ENCODE data around the gene MYADML2.
A peak's percentile ranks its signal among the peaks of the same experiment; 100 is the strongest.
"Not testable (repeated sequence)": the region's sequence is repeated elsewhere in the genome, so short reads cannot be mapped to it uniquely, and the experiment has no call there.

MYADML2 gene

GRCh38 chr17:81986606-81987005 lies 39.6 kb upstream of the MYADML2 start:
- Histone ChIP-seq H3K9ac (ENCODE audit: low read length) (no peak overlapping the region), H3K9me3 (ENCODE audit: control insufficient read depth, low read length) (no peaks in the 10 kb centered on the region), H3K4me1 (ENCODE audit: control insufficient read depth, insufficient read depth, low read length) (peaks cover 10% of the 10 kb centered on the region), H3K27me3 (ENCODE audit: control insufficient read depth, insufficient read depth, low read length) (no peaks in the 10 kb centered on the region), H3K36me3 (ENCODE audit: control insufficient read depth, insufficient read depth, low read length) (no peaks in the 10 kb centered on the region), H3K4me3 (ENCODE audit: low read length) (no peak overlapping the region)

GRCh38 chr17:81984773-81985410 lies 37.9 kb upstream of the MYADML2 start:
- H3K4me3 ChIP-seq (ENCODE audit: low read length), result no peak overlapping the region
- no peaks in the 10 kb centered on the region for H3K36me3 ChIP-seq (ENCODE audit: control insufficient read depth, insufficient read depth, low read length)
- H3K9ac ChIP-seq (ENCODE audit: low read length), result no peak overlapping the region
- H3K27me3 ChIP-seq (ENCODE audit: control insufficient read depth, insufficient read depth, low read length), result no peaks in the 10 kb centered on the region
- H3K9me3 ChIP-seq (ENCODE audit: control insufficient read depth, low read length), result no peaks in the 10 kb centered on the region
- no peaks in the 10 kb centered on the region for H3K4me1 ChIP-seq (ENCODE audit: control insufficient read depth, insufficient read depth, low read length)

GRCh38 chr17:81983639-81984373 lies 36.8 kb upstream of the MYADML2 start:
- H3K36me3 ChIP-seq (ENCODE audit: control insufficient read depth, insufficient read depth, low read length), result no peaks in the 10 kb centered on the region
- no peaks in the 10 kb centered on the region for H3K9me3 ChIP-seq (ENCODE audit: control insufficient read depth, low read length)
- H3K4me3 ChIP-seq (ENCODE audit: low read length), result no peak overlapping the region
- H3K9ac ChIP-seq (ENCODE audit: low read length), result no peak overlapping the region
- no peaks in the 10 kb centered on the region for H3K27me3 ChIP-seq (ENCODE audit: control insufficient read depth, insufficient read depth, low read length)
- peaks cover 3% of the 10 kb centered on the region for H3K4me1 ChIP-seq (ENCODE audit: control insufficient read depth, insufficient read depth, low read length)

- Histone ChIP-seq H3K36me3 (ENCODE audit: control insufficient read depth, insufficient read depth, low read length) (no peaks in the 10 kb centered on the region), H3K4me3 (ENCODE audit: low read length) (no peak overlapping the region), H3K27me3 (ENCODE audit: control insufficient read depth, insufficient read depth, low read length) (no peaks in the 10 kb centered on the region), H3K9me3 (ENCODE audit: control insufficient read depth, low read length) (no peaks in the 10 kb centered on the region), H3K4me1 (ENCODE audit: control insufficient read depth, insufficient read depth, low read length) (peaks cover 8% of the 10 kb centered on the region), H3K9ac (ENCODE audit: low read length) (no peak overlapping the region)
These were observed 36.1 kb upstream of the MYADML2 start for GRCh38 chr17:81983011-81983638.

GRCh38 chr17:81981511-81981910 lies 34.5 kb upstream of the MYADML2 start:
- H3K36me3 ChIP-seq (ENCODE audit: control insufficient read depth, insufficient read depth, low read length), result not testable (repeated sequence)

GRCh38 chr17:81980707-81981343 lies 33.8 kb upstream of the MYADML2 start:
- no peak overlapping the region for H3K4me3 ChIP-seq (ENCODE audit: low read length)
- H3K4me1 ChIP-seq (ENCODE audit: control insufficient read depth, insufficient read depth, low read length), result peaks cover 18% of the 10 kb centered on the region
- no peaks in the 10 kb centered on the region for H3K36me3 ChIP-seq (ENCODE audit: control insufficient read depth, insufficient read depth, low read length)
- no peaks in the 10 kb centered on the region for H3K9me3 ChIP-seq (ENCODE audit: control insufficient read depth, low read length)
- H3K27me3 ChIP-seq (ENCODE audit: control insufficient read depth, insufficient read depth, low read length), result no peaks in the 10 kb centered on the region
- no peak overlapping the region for H3K9ac ChIP-seq (ENCODE audit: low read length)

More at GRCh38 chr17:81981511-81981910, 34.5 kb upstream of the MYADML2 start:
- not testable (repeated sequence) for H3K4me3 ChIP-seq (ENCODE audit: low read length); H3K9me3 ChIP-seq (ENCODE audit: control insufficient read depth, low read length); H3K9ac ChIP-seq (ENCODE audit: low read length); H3K27me3 ChIP-seq (ENCODE audit: control insufficient read depth, insufficient read depth, low read length)
- H3K4me1 ChIP-seq (ENCODE audit: control insufficient read depth, insufficient read depth, low read length), result peaks cover 13% of the 10 kb centered on the region

- no peak overlapping the region for H3K9ac ChIP-seq (ENCODE audit: low read length)
- H3K36me3 ChIP-seq (ENCODE audit: control insufficient read depth, insufficient read depth, low read length), result no peaks in the 10 kb centered on the region
- H3K9me3 ChIP-seq (ENCODE audit: control insufficient read depth, low read length), result no peaks in the 10 kb centered on the region
- no peak overlapping the region for H3K4me3 ChIP-seq (ENCODE audit: low read length)
- H3K4me1 ChIP-seq (ENCODE audit: control insufficient read depth, insufficient read depth, low read length), result peaks cover 18% of the 10 kb centered on the region
- no peaks in the 10 kb centered on the region for H3K27me3 ChIP-seq (ENCODE audit: control insufficient read depth, insufficient read depth, low read length)
These were observed 33.1 kb upstream of the MYADML2 start for GRCh38 chr17:81980122-81980521.

GRCh38 chr17:81978524-81979298 lies 31.7 kb upstream of the MYADML2 start:
- H3K9me3 ChIP-seq (ENCODE audit: control insufficient read depth, low read length), result no peaks in the 10 kb centered on the region
- H3K27me3 ChIP-seq (ENCODE audit: control insufficient read depth, insufficient read depth, low read length), result no peaks in the 10 kb centered on the region
- no peaks in the 10 kb centered on the region for H3K36me3 ChIP-seq (ENCODE audit: control insufficient read depth, insufficient read depth, low read length)
- no peak overlapping the region for H3K9ac ChIP-seq (ENCODE audit: low read length)
- H3K4me1 ChIP-seq (ENCODE audit: control insufficient read depth, insufficient read depth, low read length), result peaks cover 18% of the 10 kb centered on the region
- H3K4me3 ChIP-seq (ENCODE audit: low read length), result no peak overlapping the region

GRCh38 chr17:81977211-81977808 lies 30.3 kb upstream of the MYADML2 start, which contains the start of gene ASPSCR1:
Gene ASPSCR1 (plus strand): TSS chr17:81977629. CDS start chr17:81977647, 18 bp downstream.
- H3K27me3 ChIP-seq (ENCODE audit: control insufficient read depth, insufficient read depth, low read length), result no peaks in the 10 kb centered on the region
- peaks cover 18% of the 10 kb centered on the region for H3K4me1 ChIP-seq (ENCODE audit: control insufficient read depth, insufficient read depth, low read length)
- no peaks in the 10 kb centered on the region for H3K36me3 ChIP-seq (ENCODE audit: control insufficient read depth, insufficient read depth, low read length)
- H3K4me3 ChIP-seq (ENCODE audit: low read length), result peak within 1 kb of the TSS; percentile 71
- H3K9me3 ChIP-seq (ENCODE audit: control insufficient read depth, low read length), result no peaks in the 10 kb centered on the region
- H3K9ac ChIP-seq (ENCODE audit: low read length), result peak within 1 kb of the TSS; percentile 87

GRCh38 chr17:81976332-81977210 lies 29.5 kb upstream of the MYADML2 start:
- Histone ChIP-seq H3K4me3 (ENCODE audit: low read length) (peak overlapping the region; percentile 71), H3K36me3 (ENCODE audit: control insufficient read depth, insufficient read depth, low read length) (no peaks in the 10 kb centered on the region), H3K27me3 (ENCODE audit: control insufficient read depth, insufficient read depth, low read length) (no peaks in the 10 kb centered on the region), H3K9ac (ENCODE audit: low read length) (peak overlapping the region; percentile 87), H3K9me3 (ENCODE audit: control insufficient read depth, low read length) (no peaks in the 10 kb centered on the region), H3K4me1 (ENCODE audit: control insufficient read depth, insufficient read depth, low read length) (peaks cover 18% of the 10 kb centered on the region)

Measured in mucosa of stomach (tissue), 1 donor.